ENCODE measurements around the gene PCCA. TPM values are rescaled to one million over a fixed set of nuclear protein-coding genes. Genes with fewer than 3 reads are reported as not detected.

PCCA gene
- total and polyA plus RNA-seq, 12 donors: 27.6 to 176 (median 97.7) TPM

DNA sequence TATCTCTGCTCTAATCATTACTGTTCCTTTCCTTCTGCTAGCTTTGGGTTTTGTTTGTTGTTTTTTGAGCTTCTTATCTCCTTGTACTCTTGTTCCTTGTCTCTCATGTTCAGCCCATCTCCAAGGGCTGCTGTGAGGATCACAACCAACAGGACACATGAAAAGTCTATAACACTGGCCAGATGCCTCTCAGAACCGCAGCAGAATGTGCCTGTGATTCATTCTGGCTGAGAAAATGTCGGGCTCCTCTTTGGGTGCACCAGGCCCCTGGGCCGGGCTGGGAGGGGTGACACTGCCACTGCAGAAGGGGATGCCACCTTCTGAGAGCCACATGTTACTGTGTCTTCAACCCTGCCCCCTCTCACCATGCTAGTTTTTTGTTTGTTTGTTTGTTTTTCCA lies 451.7 kb downstream of the PCCA start:
- Histone ChIP-seq H3K4me3 (no peak overlapping the region), H3K4me1 (replicated peaks in 1 of 2) (no peaks in the 10 kb centered on the region), H3K36me3 (replicated peaks in 1 of 2) (no peaks in the 10 kb centered on the region), H3K27me3 (no peaks in the 10 kb centered on the region), H3K9me3 (replicated peaks in 1 of 3) (no peaks in the 10 kb centered on the region), H3K27ac (no peak overlapping the region)
- no peak for DNase-seq
- intact Hi-C loops (cut with DNase I): no loop called here
- 68 to 81% (median 79%) methylated on average over 3 of the region's 3 CpGs for WGBS, 4 donors
- TF ChIP-seq POLR2A (IDR thresholded peaks at IDR 0.05): no peak
- TF ChIP-seq, protein P1, sequence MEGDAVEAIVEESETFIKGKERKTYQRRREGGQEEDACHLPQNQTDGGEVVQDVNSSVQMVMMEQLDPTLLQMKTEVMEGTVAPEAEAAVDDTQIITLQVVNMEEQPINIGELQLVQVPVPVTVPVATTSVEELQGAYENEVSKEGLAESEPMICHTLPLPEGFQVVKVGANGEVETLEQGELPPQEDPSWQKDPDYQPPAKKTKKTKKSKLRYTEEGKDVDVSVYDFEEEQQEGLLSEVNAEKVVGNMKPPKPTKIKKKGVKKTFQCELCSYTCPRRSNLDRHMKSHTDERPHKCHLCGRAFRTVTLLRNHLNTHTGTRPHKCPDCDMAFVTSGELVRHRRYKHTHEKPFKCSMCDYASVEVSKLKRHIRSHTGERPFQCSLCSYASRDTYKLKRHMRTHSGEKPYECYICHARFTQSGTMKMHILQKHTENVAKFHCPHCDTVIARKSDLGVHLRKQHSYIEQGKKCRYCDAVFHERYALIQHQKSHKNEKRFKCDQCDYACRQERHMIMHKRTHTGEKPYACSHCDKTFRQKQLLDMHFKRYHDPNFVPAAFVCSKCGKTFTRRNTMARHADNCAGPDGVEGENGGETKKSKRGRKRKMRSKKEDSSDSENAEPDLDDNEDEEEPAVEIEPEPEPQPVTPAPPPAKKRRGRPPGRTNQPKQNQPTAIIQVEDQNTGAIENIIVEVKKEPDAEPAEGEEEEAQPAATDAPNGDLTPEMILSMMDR (IDR thresholded peaks at IDR 0.05): no peak

DNA sequence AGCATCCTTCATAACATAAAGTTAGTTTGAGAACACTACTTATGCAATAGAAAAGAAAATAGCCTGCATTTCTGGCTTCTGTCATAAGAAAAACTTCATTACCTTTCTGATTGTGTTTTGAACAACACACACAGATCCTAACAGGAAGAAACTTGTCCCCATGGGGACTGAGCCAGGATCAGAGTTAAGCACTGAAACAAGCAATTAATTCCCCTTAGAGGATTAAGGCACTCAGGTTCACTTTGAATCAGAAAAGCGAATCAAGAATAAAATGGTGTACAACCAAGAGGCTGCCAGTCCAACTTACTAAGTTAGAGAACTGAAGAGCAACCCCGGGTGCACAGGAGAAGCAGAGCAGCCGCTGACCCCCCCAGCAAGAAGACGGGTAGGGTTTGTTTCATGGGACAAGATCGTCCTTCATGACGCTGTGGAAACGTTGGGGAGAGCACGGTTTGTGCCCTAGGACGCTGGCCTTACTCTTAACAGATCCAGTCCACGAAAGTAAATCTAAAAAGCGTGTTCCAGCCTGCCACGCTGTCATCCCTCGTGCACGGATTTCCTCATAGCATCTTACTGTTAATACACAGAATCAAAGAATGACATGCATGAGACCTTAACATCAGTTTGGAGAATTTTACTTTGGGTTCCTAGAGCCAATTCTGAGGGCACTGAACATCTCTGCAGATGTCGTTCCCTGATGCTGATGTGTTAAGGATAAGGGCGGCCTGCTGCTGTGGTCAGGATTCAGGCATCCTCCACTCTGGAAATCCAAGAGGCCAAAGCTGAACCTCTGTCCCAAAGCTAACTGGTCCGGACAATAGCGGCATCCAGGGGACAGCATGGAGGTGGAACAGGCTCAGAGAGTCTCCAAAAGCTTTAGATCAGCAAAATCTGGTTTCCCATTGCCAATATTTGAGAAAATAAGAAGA lies 453.3 kb downstream of the PCCA start:
- Histone ChIP-seq H3K4me1 (replicated peaks in 1 of 2) (no peaks in the 10 kb centered on the region), H3K27ac (no peak overlapping the region), H3K9me3 (replicated peaks in 1 of 3) (no peaks in the 10 kb centered on the region), H3K36me3 (replicated peaks in 1 of 2) (no peaks in the 10 kb centered on the region), H3K27me3 (no peaks in the 10 kb centered on the region), H3K4me3 (no peak overlapping the region)
- TF ChIP-seq, protein P1 (IDR thresholded peaks at IDR 0.05): no peak
- no peak for TF ChIP-seq POLR2A (IDR thresholded peaks at IDR 0.05)
- 93 to 95% (median 95%) methylated on average over 18 of the region's 18 CpGs for WGBS, 4 donors
- intact Hi-C loops (cut with DNase I): no loop called here
- DNase-seq: peak in 1 of 7 donors; percentile 45

DNA sequence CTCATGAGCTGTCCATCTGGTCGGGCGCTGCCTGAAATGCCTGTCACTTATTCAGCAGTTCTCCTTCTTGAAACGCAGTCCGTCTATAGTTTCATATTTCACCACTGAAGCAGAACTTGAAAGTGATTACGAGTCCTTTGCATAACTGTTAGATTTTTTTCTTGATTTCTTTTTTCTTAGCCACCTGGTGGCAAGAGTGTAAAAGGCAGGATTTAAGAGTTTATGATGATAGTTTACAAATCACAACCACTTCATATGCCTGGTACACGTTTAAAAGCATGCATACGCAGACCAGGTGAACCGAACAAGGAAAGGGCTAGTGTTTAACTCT lies 453.9 kb downstream of the PCCA start:
- Histone ChIP-seq H3K36me3 (replicated peaks in 1 of 2) (no peaks in the 10 kb centered on the region), H3K4me3 (no peak overlapping the region), H3K9me3 (replicated peaks in 1 of 3) (no peaks in the 10 kb centered on the region), H3K27ac (no peak overlapping the region), H3K4me1 (replicated peaks in 1 of 2) (peaks cover 0 to 5% of the 10 kb centered on the region in 2 donors), H3K27me3 (no peaks in the 10 kb centered on the region)
- intact Hi-C loops (cut with DNase I): no loop called here
- no peak for DNase-seq
- WGBS, 4 donors: 57 to 78% (median 71%) methylated on average over 8 of the region's 8 CpGs
- TF ChIP-seq, protein P1 (IDR thresholded peaks at IDR 0.05): peak in 5 of 6 experiments; percentile 13 to 41 (median 32)
- no peak for TF ChIP-seq POLR2A (IDR thresholded peaks at IDR 0.05)

GRCh38 chr13:100543872-100544602 lies 455.1 kb downstream of the PCCA start:
- intact Hi-C loops (cut with DNase I): no loop called here
- DNase-seq: peak in 2 of 7 donors; percentile 26 to 66
- TF ChIP-seq, protein P1 (IDR thresholded peaks at IDR 0.05): no peak
- TF ChIP-seq POLR2A (IDR thresholded peaks at IDR 0.05): no peak
- Histone ChIP-seq H3K9me3 (replicated peaks in 1 of 3) (no peaks in the 10 kb centered on the region), H3K27me3 (no peaks in the 10 kb centered on the region), H3K4me1 (replicated peaks in 1 of 2) (peaks cover 0 to 11% of the 10 kb centered on the region in 2 donors), H3K27ac (peak overlapping the region in 1 of 5 donors; percentile 1), H3K4me3 (peak overlapping the region in 1 of 4 donors; percentile 0), H3K36me3 (replicated peaks in 1 of 2) (no peaks in the 10 kb centered on the region)
- 69 to 79% (median 73%) methylated on average over 26 of the region's 26 CpGs for WGBS, 4 donors

Measured in adrenal gland (tissue), 12 donors.